Suprapubic skin (tissue), 4 donors: Measurements from ENCODE around the gene SPATA9.

Experiments used
- EP300 ChIP-seq: sonication (generic); formaldehyde crosslinking; IDR thresholded peaks from one replicate; pipeline ENCODE4 v1.6.1; 2017; ENCODE audit warnings: antibody characterized with exemption
- POLR2A ChIP-seq, 2 donors: fragments of 450-650 bp; IDR thresholded peaks; one replicate each; pipeline ENCODE4 v1.6.1; 2017; ENCODE audit warnings: antibody characterized with exemption in 2 of 2, mild to moderate bottlenecking in 2 of 2, moderate library complexity in 2 of 2
- POLR2AphosphoS5 ChIP-seq, 3 donors: sonication (generic); formaldehyde crosslinking; IDR thresholded peaks; one replicate each; pipeline ENCODE4 v1.6.1; 2017; ENCODE audit warnings: antibody characterized with exemption in 3 of 3
- TF ChIP-seq, protein P1 (sequence below), 2 donors: fragments of 200-600 bp in 1 of 2; fragments of 450-650 bp in 1 of 2; sonication (generic) in 1 of 2; IDR thresholded peaks; one replicate each; pipeline ENCODE4 v1.5.1; 2016 to 2019; ENCODE audit warnings: antibody characterized with exemption in 2 of 2, mild to moderate bottlenecking in 1 of 2, moderate library complexity in 1 of 2

DNA sequence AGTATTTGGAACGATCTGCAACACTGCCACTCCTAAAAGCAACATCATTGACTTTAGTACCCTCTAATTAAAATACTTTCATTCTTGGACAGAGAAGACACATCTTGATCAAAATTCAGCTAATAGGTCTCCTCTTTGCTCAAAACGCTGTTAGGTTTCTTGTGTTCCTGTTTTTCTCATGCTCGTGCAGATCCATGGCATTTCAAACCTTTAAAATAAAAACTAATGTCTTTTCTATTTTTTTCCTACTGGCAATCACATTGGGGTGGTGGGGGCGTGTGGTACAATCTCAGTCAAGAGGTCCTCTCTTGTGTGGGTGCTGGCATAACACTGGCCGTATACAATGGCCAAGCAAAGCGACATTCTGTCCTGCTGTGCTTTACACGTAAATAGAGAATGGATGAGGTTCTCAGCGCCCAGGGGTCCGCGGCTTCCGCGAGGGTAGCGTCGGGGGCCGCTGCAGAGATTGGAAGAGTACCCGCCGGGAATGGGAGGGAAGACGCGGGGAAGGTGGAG lies 63.2 kb downstream of the SPATA9 start:
- TF ChIP-seq, protein P1, sequence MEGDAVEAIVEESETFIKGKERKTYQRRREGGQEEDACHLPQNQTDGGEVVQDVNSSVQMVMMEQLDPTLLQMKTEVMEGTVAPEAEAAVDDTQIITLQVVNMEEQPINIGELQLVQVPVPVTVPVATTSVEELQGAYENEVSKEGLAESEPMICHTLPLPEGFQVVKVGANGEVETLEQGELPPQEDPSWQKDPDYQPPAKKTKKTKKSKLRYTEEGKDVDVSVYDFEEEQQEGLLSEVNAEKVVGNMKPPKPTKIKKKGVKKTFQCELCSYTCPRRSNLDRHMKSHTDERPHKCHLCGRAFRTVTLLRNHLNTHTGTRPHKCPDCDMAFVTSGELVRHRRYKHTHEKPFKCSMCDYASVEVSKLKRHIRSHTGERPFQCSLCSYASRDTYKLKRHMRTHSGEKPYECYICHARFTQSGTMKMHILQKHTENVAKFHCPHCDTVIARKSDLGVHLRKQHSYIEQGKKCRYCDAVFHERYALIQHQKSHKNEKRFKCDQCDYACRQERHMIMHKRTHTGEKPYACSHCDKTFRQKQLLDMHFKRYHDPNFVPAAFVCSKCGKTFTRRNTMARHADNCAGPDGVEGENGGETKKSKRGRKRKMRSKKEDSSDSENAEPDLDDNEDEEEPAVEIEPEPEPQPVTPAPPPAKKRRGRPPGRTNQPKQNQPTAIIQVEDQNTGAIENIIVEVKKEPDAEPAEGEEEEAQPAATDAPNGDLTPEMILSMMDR (IDR thresholded peaks at IDR 0.05) = no peak
- TF ChIP-seq POLR2A (IDR thresholded peaks at IDR 0.05) (no peak), POLR2AphosphoS5 (IDR thresholded peaks at IDR 0.05) (no peak), EP300 (no peak)
